ENCODE results near the gene ZNF724.

The ZNF724 gene

DNA sequence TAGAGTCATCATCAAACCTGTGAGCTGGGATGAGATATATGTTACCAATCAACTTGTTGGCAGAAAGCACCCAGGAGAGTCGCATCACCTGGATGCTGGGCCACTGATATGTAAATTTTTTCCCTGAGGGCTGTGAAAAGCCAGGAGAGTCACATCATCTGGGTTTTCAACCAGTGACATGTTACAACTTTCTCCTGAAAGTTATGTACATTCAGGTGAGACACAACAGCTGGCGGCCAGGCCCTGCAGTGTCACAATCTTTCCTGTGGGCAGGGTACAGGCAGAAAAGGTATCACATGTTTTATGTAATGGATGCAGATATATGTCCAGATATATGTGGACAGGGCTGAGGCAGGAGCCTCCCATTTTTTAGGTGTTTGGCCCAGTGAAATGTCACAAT is 13.2 kb upstream of the ZNF724 start:
- Mint-ChIP-seq H3K4me1 (no peaks in the 10 kb centered on the region), H3K27ac (no peak overlapping the region), H3K9me3 (no peaks in the 10 kb centered on the region), H3K27me3 (ENCODE audit: low read depth, poor library complexity) (peaks cover 2% of the 10 kb centered on the region), H3K4me3 (no peak overlapping the region), H3K36me3 (ENCODE audit: low read depth) (peaks cover 79% of the 10 kb centered on the region)
- no peak for DNase-seq
- TF ChIP-seq, protein P1, sequence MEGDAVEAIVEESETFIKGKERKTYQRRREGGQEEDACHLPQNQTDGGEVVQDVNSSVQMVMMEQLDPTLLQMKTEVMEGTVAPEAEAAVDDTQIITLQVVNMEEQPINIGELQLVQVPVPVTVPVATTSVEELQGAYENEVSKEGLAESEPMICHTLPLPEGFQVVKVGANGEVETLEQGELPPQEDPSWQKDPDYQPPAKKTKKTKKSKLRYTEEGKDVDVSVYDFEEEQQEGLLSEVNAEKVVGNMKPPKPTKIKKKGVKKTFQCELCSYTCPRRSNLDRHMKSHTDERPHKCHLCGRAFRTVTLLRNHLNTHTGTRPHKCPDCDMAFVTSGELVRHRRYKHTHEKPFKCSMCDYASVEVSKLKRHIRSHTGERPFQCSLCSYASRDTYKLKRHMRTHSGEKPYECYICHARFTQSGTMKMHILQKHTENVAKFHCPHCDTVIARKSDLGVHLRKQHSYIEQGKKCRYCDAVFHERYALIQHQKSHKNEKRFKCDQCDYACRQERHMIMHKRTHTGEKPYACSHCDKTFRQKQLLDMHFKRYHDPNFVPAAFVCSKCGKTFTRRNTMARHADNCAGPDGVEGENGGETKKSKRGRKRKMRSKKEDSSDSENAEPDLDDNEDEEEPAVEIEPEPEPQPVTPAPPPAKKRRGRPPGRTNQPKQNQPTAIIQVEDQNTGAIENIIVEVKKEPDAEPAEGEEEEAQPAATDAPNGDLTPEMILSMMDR (IDR thresholded peaks at IDR 0.05): no peak

DNA sequence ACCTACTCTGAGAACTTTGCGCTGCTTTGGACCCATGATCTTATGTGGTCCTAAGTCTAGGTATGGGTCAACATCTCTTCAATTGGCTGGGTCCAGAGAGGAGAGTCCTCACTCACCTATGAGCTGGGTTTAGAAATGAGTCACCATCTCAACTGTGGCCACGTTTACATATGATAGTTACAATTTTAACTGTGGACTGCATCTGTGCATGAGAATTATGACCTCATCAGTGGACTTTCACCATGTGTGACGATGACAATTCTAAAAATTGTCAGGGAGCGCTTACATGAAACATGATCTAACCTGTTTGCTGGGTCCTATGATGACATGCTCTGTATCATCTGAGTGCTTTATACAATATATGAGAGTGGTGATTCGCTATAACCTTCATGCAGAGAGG is 12.7 kb upstream of the ZNF724 start:
- no peaks in the 10 kb centered on the region for H3K4me1 Mint-ChIP-seq
- TF ChIP-seq, protein P1 (IDR thresholded peaks at IDR 0.05): no peak
- H3K4me3 Mint-ChIP-seq: no peak overlapping the region
- DNase-seq: no peak
- H3K9me3 Mint-ChIP-seq: no peaks in the 10 kb centered on the region
- peaks cover 2% of the 10 kb centered on the region for H3K27me3 Mint-ChIP-seq (ENCODE audit: low read depth, poor library complexity)
- H3K27ac Mint-ChIP-seq: no peak overlapping the region
- peaks cover 76% of the 10 kb centered on the region for H3K36me3 Mint-ChIP-seq (ENCODE audit: low read depth)

DNA sequence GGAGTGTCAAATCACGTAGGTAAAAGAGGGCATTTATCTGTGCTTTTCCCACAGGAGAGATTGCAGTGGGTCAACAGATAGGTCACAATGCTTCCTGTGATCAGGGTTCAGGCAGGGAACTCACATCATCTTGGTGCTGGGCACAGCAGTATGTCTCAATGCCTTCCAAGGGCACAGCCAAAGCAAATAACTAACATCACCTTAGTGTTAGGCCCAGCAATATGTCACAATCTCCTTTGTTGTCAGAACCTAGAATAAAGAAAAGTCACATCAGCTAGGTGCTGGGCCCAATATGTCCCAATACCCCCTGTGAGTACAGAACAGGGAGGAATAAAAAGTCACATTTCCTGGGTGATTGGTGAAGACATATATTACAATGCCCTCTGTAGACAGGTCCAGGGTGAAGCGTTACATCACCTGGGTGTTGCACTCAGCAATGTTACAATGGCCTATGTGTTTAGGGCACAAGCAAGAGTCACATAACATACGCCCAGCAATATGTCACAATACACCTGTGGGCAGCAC is 11.4 kb upstream of the ZNF724 start:
- Mint-ChIP-seq H3K4me1 (no peaks in the 10 kb centered on the region), H3K36me3 (ENCODE audit: low read depth) (peaks cover 72% of the 10 kb centered on the region), H3K4me3 (no peak overlapping the region), H3K27me3 (ENCODE audit: low read depth, poor library complexity) (peaks cover 2% of the 10 kb centered on the region), H3K27ac (no peak overlapping the region), H3K9me3 (no peaks in the 10 kb centered on the region)
- TF ChIP-seq, protein P1 (IDR thresholded peaks at IDR 0.05): no peak
- DNase-seq: no peak

DNA sequence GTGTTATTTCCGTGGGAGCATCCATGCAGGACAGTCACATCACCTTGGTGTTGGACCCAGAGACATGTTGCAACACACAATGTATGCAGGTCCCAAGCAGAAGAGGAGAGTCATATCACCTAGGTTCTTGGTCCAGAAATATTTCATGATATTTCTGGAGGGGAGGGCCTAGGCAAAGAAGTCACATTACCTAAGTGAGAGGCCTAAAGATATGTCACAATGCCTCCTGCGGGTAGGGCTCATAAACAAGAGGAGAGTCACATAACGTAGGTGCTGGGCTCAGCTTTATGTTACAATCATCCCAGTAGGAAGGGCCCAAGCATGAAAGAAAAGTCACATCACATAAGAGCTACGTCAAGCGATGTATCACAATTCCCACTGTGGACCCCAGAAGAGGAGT is 10.8 kb upstream of the ZNF724 start:
- TF ChIP-seq, protein P1 (IDR thresholded peaks at IDR 0.05): no peak
- Mint-ChIP-seq H3K9me3 (no peaks in the 10 kb centered on the region), H3K4me1 (no peaks in the 10 kb centered on the region), H3K4me3 (no peak overlapping the region), H3K36me3 (ENCODE audit: low read depth) (peaks cover 66% of the 10 kb centered on the region), H3K27me3 (ENCODE audit: low read depth, poor library complexity) (peaks cover 2% of the 10 kb centered on the region), H3K27ac (no peak overlapping the region)
- DNase-seq: no peak

DNA sequence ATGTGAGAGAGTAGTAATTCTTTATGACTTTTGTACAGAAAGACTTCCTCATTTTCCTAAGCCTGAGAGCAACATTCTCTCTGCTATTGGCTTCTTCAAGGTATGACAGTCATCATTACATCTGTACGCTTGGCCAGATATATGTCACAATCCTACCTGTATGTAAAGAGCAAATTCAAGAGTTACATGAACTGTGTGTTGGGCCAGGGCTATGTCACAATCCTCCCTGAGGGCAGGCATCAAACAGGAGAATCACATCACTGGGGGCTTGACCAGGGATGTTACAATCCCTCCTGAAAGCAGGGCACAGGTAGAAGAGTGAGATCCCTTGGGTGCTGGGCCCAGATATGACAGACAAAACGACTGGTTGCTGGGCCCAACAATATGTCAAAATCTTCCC is 9.8 kb upstream of the ZNF724 start:
- Mint-ChIP-seq H3K9me3 (no peaks in the 10 kb centered on the region), H3K36me3 (ENCODE audit: low read depth) (peaks cover 65% of the 10 kb centered on the region), H3K27ac (no peak overlapping the region), H3K4me1 (no peaks in the 10 kb centered on the region), H3K27me3 (ENCODE audit: low read depth, poor library complexity) (peaks cover 2% of the 10 kb centered on the region), H3K4me3 (no peak overlapping the region)
- TF ChIP-seq, protein P1 (IDR thresholded peaks at IDR 0.05): no peak
- DNase-seq: no peak

DNA sequence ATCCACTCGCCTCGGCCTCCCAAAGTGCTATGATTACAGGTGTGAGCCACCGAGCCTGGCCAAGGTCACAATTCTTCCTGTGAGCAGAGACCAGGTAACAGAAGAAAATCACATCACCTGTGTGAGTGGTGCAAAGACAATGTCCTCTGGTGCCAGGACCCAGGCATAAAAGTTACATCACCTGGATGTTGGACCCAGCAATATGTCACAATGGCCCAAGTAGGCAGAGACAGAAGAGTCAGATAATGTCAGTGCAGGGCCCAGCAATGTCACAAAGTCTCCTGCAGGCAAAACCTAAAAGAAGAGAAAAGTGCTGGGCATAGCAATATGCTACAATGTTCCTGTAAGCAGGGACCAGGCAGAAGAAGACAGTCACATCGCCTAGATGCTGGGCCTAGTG is 5.5 kb upstream of the ZNF724 start:
- Mint-ChIP-seq H3K27ac (peak overlapping the region; percentile 85), H3K4me1 (no peaks in the 10 kb centered on the region), H3K4me3 (no peak overlapping the region), H3K27me3 (ENCODE audit: low read depth, poor library complexity) (peaks cover 2% of the 10 kb centered on the region), H3K9me3 (no peaks in the 10 kb centered on the region), H3K36me3 (ENCODE audit: low read depth) (peaks cover 32% of the 10 kb centered on the region)
- TF ChIP-seq, protein P1 (IDR thresholded peaks at IDR 0.05): no peak
- DNase-seq: no peak

All from nephron progenitor cell (in vitro differentiated cells).